Loucy (cell line): ENCODE results near the gene MDM2.

ENCODE experiments used
- H2AFZ ChIP-seq: fragments of 200-600 bp; sonication (generic); 2 replicates; pipeline ENCODE4 v1.6.0; 2016; ENCODE audit warnings: antibody characterized with exemption, mild to moderate bottlenecking, low read length, moderate library complexity
- H3F3A ChIP-seq: fragments of 200-600 bp; 2 replicates; pipeline ENCODE4 v1.6.0; 2016; ENCODE audit warnings: antibody characterized with exemption, low read depth, mild to moderate bottlenecking
- H3K27me3 ChIP-seq: fragments of 200-600 bp; sonication (generic); 2 replicates; pipeline ENCODE4 v1.6.1; 2014; ENCODE audit warnings: low read length, mild to moderate bottlenecking; ENCODE audit not compliant: insufficient read depth, poor library complexity, severe bottlenecking
- H3K36me3 ChIP-seq: fragments of 200-600 bp; sonication (generic); 2 replicates; pipeline ENCODE4 v1.6.1; 2016; ENCODE audit warnings: low read length; ENCODE audit not compliant: insufficient read depth
- H3K4me1 ChIP-seq: fragments of 200-600 bp; sonication (generic); 2 replicates; pipeline ENCODE4 v1.5.1; 2014; ENCODE audit warnings: low read length, mild to moderate bottlenecking; ENCODE audit not compliant: insufficient read depth, poor library complexity, severe bottlenecking
- H3K4me2 ChIP-seq: fragments of 200-600 bp; sonication (generic); 2 replicates; pipeline ENCODE4 v1.6.0; 2014; ENCODE audit warnings: antibody characterized with exemption, low read length, low read depth, mild to moderate bottlenecking; ENCODE audit not compliant: poor library complexity, severe bottlenecking
- H3K4me3 ChIP-seq: fragments of 200-600 bp; sonication (generic); 2 replicates; pipeline ENCODE4 v1.5.1; 2014; ENCODE audit warnings: low read length, mild to moderate bottlenecking, mixed read lengths; ENCODE audit not compliant: poor library complexity, severe bottlenecking
- H3K79me2 ChIP-seq: fragments of 200-600 bp; sonication (generic); 2 replicates; pipeline ENCODE4 v1.6.1; 2014; ENCODE audit warnings: low read length; ENCODE audit not compliant: insufficient read depth
- H3K9ac ChIP-seq: fragments of 200-600 bp; sonication (generic); 2 replicates; pipeline ENCODE4 v1.6.0; 2014; ENCODE audit warnings: mild to moderate bottlenecking, low read depth, low read length, moderate library complexity; ENCODE audit not compliant: poor library complexity, severe bottlenecking
- H3K9me2 ChIP-seq: fragments of 200-600 bp; sonication (generic); replicated peaks from 2 replicates; pipeline ENCODE4 v1.6.1; 2016; ENCODE audit warnings: low read depth, low read length, mixed read lengths
- H3K9me3 ChIP-seq: fragments of 200-600 bp; sonication (generic); 2 replicates; pipeline ENCODE4 v1.6.1; 2014; ENCODE audit warnings: mild to moderate bottlenecking, antibody characterized with exemption, low read length, low read depth; ENCODE audit not compliant: insufficient read depth
- H4K20me1 ChIP-seq: fragments of 200-600 bp; sonication (generic); 2 replicates; pipeline ENCODE4 v1.6.0; 2014; ENCODE audit warnings: antibody characterized with exemption, low read length, mild to moderate bottlenecking; ENCODE audit not compliant: insufficient read depth, poor library complexity, severe bottlenecking
- CTCF ChIP-seq: fragments of 200-600 bp; sonication (generic); conservative IDR thresholded peaks from 2 replicates; pipeline ENCODE4 v1.5.1; 2014; ENCODE audit warnings: mild to moderate bottlenecking, antibody characterized with exemption, low read length
- EZH2phosphoT487 ChIP-seq: fragments of 200-600 bp; IDR thresholded peaks from 2 replicates; pipeline ENCODE4 v1.6.1; 2018; ENCODE audit warnings: antibody characterized with exemption, mild to moderate bottlenecking, moderate library complexity, borderline replicate concordance

MDM2 gene

GRCh38 chr12:68851592-68852306 is 43.8 kb downstream of the MDM2 start:
- Histone ChIP-seq H3K79me2 (no peaks in the 10 kb centered on the region), H3K9me2 (no peaks in the 10 kb centered on the region), H3K9me3 (no peaks in the 10 kb centered on the region), H3K36me3 (no peaks in the 10 kb centered on the region), H4K20me1 (no peaks in the 10 kb centered on the region), H3K4me2 (no peak overlapping the region), H3K9ac (no peak overlapping the region), H3K27me3 (no peaks in the 10 kb centered on the region), H3F3A (no peaks in the 10 kb centered on the region), H3K4me3 (no peak overlapping the region), H3K4me1 (no peaks in the 10 kb centered on the region), H2AFZ (no peak overlapping the region)
- TF ChIP-seq CTCF (no peak), EZH2phosphoT487 (no peak)

- no peaks in the 10 kb centered on the region for H3K4me1 ChIP-seq
- H3K4me2 ChIP-seq = no peak overlapping the region
- no peaks in the 10 kb centered on the region for H3K9me3 ChIP-seq
- H3K79me2 ChIP-seq = no peaks in the 10 kb centered on the region
- no peaks in the 10 kb centered on the region for H4K20me1 ChIP-seq
- no peaks in the 10 kb centered on the region for H3K36me3 ChIP-seq
- no peak for TF ChIP-seq EZH2phosphoT487
- TF ChIP-seq CTCF = no peak
- H3K9me2 ChIP-seq = no peaks in the 10 kb centered on the region
- H3K27me3 ChIP-seq = no peaks in the 10 kb centered on the region
- H3K9ac ChIP-seq = no peak overlapping the region
- H3K4me3 ChIP-seq = no peak overlapping the region
- H3F3A ChIP-seq = no peaks in the 10 kb centered on the region
- no peak overlapping the region for H2AFZ ChIP-seq
These were observed 45.6 kb downstream of the MDM2 start for GRCh38 chr12:68853396-68854077.

GRCh38 chr12:68854078-68854468 is 46.1 kb downstream of the MDM2 start:
- no peaks in the 10 kb centered on the region for H3K4me1 ChIP-seq
- no peak overlapping the region for H3K4me2 ChIP-seq
- H3K4me3 ChIP-seq = no peak overlapping the region
- H3K27me3 ChIP-seq = no peaks in the 10 kb centered on the region
- H3K9ac ChIP-seq = no peak overlapping the region
- H3K9me2 ChIP-seq = no peaks in the 10 kb centered on the region
- no peaks in the 10 kb centered on the region for H4K20me1 ChIP-seq
- TF ChIP-seq EZH2phosphoT487 = no peak
- no peak for TF ChIP-seq CTCF
- no peaks in the 10 kb centered on the region for H3K9me3 ChIP-seq
- no peaks in the 10 kb centered on the region for H3K36me3 ChIP-seq
- no peaks in the 10 kb centered on the region for H3F3A ChIP-seq
- H2AFZ ChIP-seq = no peak overlapping the region
- no peaks in the 10 kb centered on the region for H3K79me2 ChIP-seq
